LNCaP clone FGC (cell line): ENCODE data around the gene CD200.

Source experiments
- DNase-seq: peaks from one replicate; pipeline ENCODE4 v3.0.0-alpha.2; 2011; ENCODE audit warnings: low read depth
- H3K4me3 ChIP-seq: 2 replicates; pipeline ENCODE4 v1.5.1; 2011; ENCODE audit warnings: mild to moderate bottlenecking, low read depth, low read length, control low read depth
- TF ChIP-seq, protein P1 (sequence below): IDR thresholded peaks from 2 replicates; pipeline ENCODE4 v1.5.1; 2012; ENCODE audit warnings: mild to moderate bottlenecking; ENCODE audit not compliant: control insufficient read depth, insufficient read depth; ENCODE audit errors: extremely low read depth

Gene CD200

DNA sequence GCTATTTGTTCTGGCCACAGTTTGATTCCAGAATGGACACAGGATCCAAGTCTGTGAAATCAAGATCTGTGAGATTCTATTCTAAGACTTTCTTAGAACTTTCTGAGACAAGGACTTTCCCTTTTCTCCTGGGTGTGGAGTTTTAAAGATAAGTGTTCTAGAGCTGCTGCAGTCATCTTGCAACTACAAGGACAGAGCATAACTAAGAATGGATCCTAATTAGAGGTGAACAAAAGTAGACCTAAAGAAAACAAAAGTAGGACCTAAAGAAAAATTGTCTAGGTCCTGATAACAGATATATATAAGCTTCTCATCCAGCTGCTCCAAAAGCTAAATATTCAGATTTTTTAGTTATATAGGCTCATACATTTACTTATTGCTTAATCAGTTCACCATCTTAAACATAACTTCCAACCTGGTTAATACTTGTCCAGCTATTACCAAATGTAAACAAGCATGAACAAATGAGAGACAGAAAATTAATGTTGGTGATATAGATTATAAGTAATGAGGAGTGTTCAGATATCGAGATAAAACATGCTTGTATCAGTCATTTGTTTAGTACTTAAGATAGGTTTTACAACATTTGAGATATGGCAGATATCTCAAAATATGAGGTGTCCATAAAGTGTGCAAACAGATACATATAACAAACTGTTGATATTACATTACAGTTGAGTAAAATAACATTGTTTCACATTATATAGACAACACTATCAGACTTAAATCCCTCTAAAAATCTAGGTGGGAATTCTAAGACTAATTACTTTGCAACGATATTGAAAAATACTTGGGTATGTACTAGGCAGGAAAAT is 75.1 kb downstream of the CD200 start:
- DNase-seq: peak; percentile 81
- TF ChIP-seq, protein P1, sequence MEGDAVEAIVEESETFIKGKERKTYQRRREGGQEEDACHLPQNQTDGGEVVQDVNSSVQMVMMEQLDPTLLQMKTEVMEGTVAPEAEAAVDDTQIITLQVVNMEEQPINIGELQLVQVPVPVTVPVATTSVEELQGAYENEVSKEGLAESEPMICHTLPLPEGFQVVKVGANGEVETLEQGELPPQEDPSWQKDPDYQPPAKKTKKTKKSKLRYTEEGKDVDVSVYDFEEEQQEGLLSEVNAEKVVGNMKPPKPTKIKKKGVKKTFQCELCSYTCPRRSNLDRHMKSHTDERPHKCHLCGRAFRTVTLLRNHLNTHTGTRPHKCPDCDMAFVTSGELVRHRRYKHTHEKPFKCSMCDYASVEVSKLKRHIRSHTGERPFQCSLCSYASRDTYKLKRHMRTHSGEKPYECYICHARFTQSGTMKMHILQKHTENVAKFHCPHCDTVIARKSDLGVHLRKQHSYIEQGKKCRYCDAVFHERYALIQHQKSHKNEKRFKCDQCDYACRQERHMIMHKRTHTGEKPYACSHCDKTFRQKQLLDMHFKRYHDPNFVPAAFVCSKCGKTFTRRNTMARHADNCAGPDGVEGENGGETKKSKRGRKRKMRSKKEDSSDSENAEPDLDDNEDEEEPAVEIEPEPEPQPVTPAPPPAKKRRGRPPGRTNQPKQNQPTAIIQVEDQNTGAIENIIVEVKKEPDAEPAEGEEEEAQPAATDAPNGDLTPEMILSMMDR: no peak
- peak overlapping the region; percentile 26 for H3K4me3 ChIP-seq

DNA sequence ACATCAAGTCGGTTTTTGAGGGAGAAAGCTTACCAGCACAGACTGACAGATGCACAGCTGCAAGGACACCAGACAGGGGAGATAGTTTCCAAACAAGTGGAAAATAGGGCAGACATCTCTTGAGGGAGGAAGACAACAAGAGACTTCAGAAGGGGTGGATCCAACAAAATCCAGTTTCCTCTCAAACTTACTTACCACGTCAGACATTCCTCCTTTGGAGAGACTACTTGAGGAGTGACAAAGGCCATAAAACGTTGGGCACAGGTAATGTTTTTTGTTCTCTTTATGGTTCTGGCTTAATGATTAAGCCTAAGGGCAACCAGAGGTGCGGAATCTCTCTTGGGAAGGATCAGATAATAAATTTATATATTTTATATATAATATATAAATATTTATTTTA is 76.1 kb downstream of the CD200 start:
- TF ChIP-seq, protein P1: no peak
- H3K4me3 ChIP-seq: peak overlapping the region; percentile 26
- peak; percentile 96 for DNase-seq

DNA sequence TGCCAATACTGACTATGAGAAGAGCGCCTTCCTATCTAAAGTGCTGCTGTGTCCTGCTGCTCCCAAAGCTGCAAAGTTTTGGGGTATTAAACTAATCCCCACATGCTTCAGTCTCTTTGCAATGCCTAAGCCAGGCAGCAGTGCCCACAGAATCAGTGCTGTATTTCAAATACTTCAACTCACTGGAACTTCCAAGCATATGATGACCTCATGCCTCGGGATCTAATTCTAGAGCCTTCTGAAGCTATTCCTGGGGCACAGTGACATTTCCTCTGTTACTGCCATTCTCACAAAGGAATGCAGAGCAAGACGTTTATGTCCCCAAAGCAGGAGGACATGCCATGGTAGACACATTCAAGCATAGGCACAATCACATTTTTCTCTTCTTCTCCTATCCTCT is 78.5 kb downstream of the CD200 start:
- TF ChIP-seq, protein P1: no peak
- no peak for DNase-seq
- no peak overlapping the region for H3K4me3 ChIP-seq
